Measurements from ENCODE around the gene SDF2.
"Not testable (repeated sequence)": the region's sequence is repeated elsewhere in the genome, so short reads cannot be mapped to it uniquely, and the experiment has no call there.

The SDF2 gene

GRCh38 chr17:28616281-28616680, 45.4 kb downstream of the SDF2 start:
- DNase-seq (ENCODE audit: low read depth in 2 of 2) = no peak
- H3K4me3 ChIP-seq (replicated peaks in 1 of 2; ENCODE audit: low read depth in 2 of 2, low read length in 2 of 2) = no peak overlapping the region
- no peak for TF ChIP-seq CTCF (IDR thresholded peaks at IDR 0.05; ENCODE audit: low read depth, low read length)

- no peak for TF ChIP-seq CTCF (IDR thresholded peaks at IDR 0.05; ENCODE audit: low read depth, low read length)
- DNase-seq (ENCODE audit: low read depth in 2 of 2) = no peak
These were observed 46.3 kb downstream of the SDF2 start for GRCh38 chr17:28615260-28615940.

GRCh38 chr17:28613931-28614381, 47.8 kb downstream of the SDF2 start, which contains the start of gene RSKR:
Gene RSKR (minus strand): TSS chr17:28614185. CDS start chr17:28614161, 24 bp downstream.
- H3K4me3 ChIP-seq (replicated peaks in 1 of 2; ENCODE audit: low read depth in 2 of 2, low read length in 2 of 2) = no peak within 1 kb of the TSS
- no peak for DNase-seq (ENCODE audit: low read depth in 2 of 2)
- no peak for TF ChIP-seq CTCF (IDR thresholded peaks at IDR 0.05; ENCODE audit: low read depth, low read length)

More at GRCh38 chr17:28615260-28615940, 46.3 kb downstream of the SDF2 start:
- no peak overlapping the region for H3K4me3 ChIP-seq (replicated peaks in 1 of 2; ENCODE audit: low read depth in 2 of 2, low read length in 2 of 2)

GRCh38 chr17:28612936-28613872, 48.5 kb downstream of the SDF2 start:
- peak; percentile 49 to 59 for DNase-seq (ENCODE audit: low read depth in 2 of 2)
- peak; percentile 75 for TF ChIP-seq CTCF (IDR thresholded peaks at IDR 0.05; ENCODE audit: low read depth, low read length)

GRCh38 chr17:28612531-28612930, 49.2 kb downstream of the SDF2 start:
- no peak for TF ChIP-seq CTCF (IDR thresholded peaks at IDR 0.05; ENCODE audit: low read depth, low read length)
- no peak overlapping the region for H3K4me3 ChIP-seq (replicated peaks in 1 of 2; ENCODE audit: low read depth in 2 of 2, low read length in 2 of 2)
- no peak for DNase-seq (ENCODE audit: low read depth in 2 of 2)

More at GRCh38 chr17:28612936-28613872, 48.5 kb downstream of the SDF2 start:
- H3K4me3 ChIP-seq (replicated peaks in 1 of 2; ENCODE audit: low read depth in 2 of 2, low read length in 2 of 2) = no peak overlapping the region

GRCh38 chr17:28610376-28610775, 51.3 kb downstream of the SDF2 start:
- no peak for DNase-seq (ENCODE audit: low read depth in 2 of 2)
- no peak overlapping the region for H3K4me3 ChIP-seq (replicated peaks in 1 of 2; ENCODE audit: low read depth in 2 of 2, low read length in 2 of 2)
- TF ChIP-seq CTCF (IDR thresholded peaks at IDR 0.05; ENCODE audit: low read depth, low read length) = no peak

- DNase-seq (ENCODE audit: low read depth in 2 of 2); H3K4me3 ChIP-seq (replicated peaks in 1 of 2; ENCODE audit: low read depth in 2 of 2, low read length in 2 of 2): not testable (repeated sequence)
These were observed 57.7 kb downstream of the SDF2 start for GRCh38 chr17:28604031-28604430.

All from cardiac fibroblast (primary cell).